ENCODE data around the gene PSMD11.

Gene PSMD11

GRCh38 chr17:32453370-32453769 is 9.1 kb downstream of the PSMD11 start:
- Histone ChIP-seq H3K9ac (ENCODE audit: low read length) (no peak overlapping the region), H3K36me3 (ENCODE audit: insufficient read depth, low read length) (peaks cover 96% of the 10 kb centered on the region), H3K9me3 (ENCODE audit: low read length) (no peaks in the 10 kb centered on the region), H3K4me2 (ENCODE audit: low read length) (no peak overlapping the region), H3F3A (ENCODE audit: insufficient read depth, low read length) (no peaks in the 10 kb centered on the region), H3K79me2 (ENCODE audit: insufficient read depth, low read length) (peaks cover 39% of the 10 kb centered on the region), H4K20me1 (ENCODE audit: insufficient read depth, low read length) (0 out of 2 replicates have a peak, but pooled peaks cover 3% of the 10 kb centered on the region), H3K4me3 (ENCODE audit: low read depth, low read length, poor library complexity, severe bottlenecking) (no peak overlapping the region), H3K27me3 (ENCODE audit: insufficient read depth, low read length) (no peaks in the 10 kb centered on the region), H3K4me1 (ENCODE audit: insufficient read depth, low read length, severe bottlenecking) (no peaks in the 10 kb centered on the region), H2AFZ (ENCODE audit: low read length) (no peak overlapping the region), H3K27ac (ENCODE audit: low read depth, low read length, poor library complexity, severe bottlenecking) (no peak overlapping the region), H3K9me2 (ENCODE audit: low read depth, low read length) (no peaks in the 10 kb centered on the region)
- TF ChIP-seq CTCF (IDR thresholded peaks at IDR 0.05; ENCODE audit: low read length) = no peak

GRCh38 chr17:32458371-32458770 is 14.1 kb downstream of the PSMD11 start:
- H3K9ac ChIP-seq (ENCODE audit: low read length) = no peak overlapping the region
- H3K4me2 ChIP-seq (ENCODE audit: low read length) = no peak overlapping the region
- no peak overlapping the region for H3K27ac ChIP-seq (ENCODE audit: low read depth, low read length, poor library complexity, severe bottlenecking)
- no peaks in the 10 kb centered on the region for H3K4me1 ChIP-seq (ENCODE audit: insufficient read depth, low read length, severe bottlenecking)
- no peaks in the 10 kb centered on the region for H3F3A ChIP-seq (ENCODE audit: insufficient read depth, low read length)
- peaks cover 86% of the 10 kb centered on the region for H3K36me3 ChIP-seq (ENCODE audit: insufficient read depth, low read length)
- H3K79me2 ChIP-seq (ENCODE audit: insufficient read depth, low read length) = peaks cover 13% of the 10 kb centered on the region; the same call in 1 of the 2 replicates
- H3K27me3 ChIP-seq (ENCODE audit: insufficient read depth, low read length) = no peaks in the 10 kb centered on the region
- H3K9me2 ChIP-seq (ENCODE audit: low read depth, low read length) = no peaks in the 10 kb centered on the region
- TF ChIP-seq EZH2 (IDR thresholded peaks at IDR 0.05; ENCODE audit: borderline replicate concordance, low read length) (no peak), CTCF (IDR thresholded peaks at IDR 0.05; ENCODE audit: low read length) (no peak)
- H3K9me3 ChIP-seq (ENCODE audit: low read length) = no peaks in the 10 kb centered on the region
- no peaks in the 10 kb centered on the region for H4K20me1 ChIP-seq (ENCODE audit: insufficient read depth, low read length)
- H3K4me3 ChIP-seq (ENCODE audit: low read depth, low read length, poor library complexity, severe bottlenecking) = no peak overlapping the region
- H2AFZ ChIP-seq (ENCODE audit: low read length) = no peak overlapping the region

GRCh38 chr17:32460054-32460453 is 15.7 kb downstream of the PSMD11 start:
- Histone ChIP-seq H3K9ac (ENCODE audit: low read length) (no peak overlapping the region), H3K79me2 (ENCODE audit: insufficient read depth, low read length) (peaks cover 8% of the 10 kb centered on the region; the same call in 1 of the 2 replicates), H3K9me2 (ENCODE audit: low read depth, low read length) (no peaks in the 10 kb centered on the region), H3K4me2 (ENCODE audit: low read length) (no peak overlapping the region), H2AFZ (ENCODE audit: low read length) (no peak overlapping the region), H3K4me3 (ENCODE audit: low read depth, low read length, poor library complexity, severe bottlenecking) (no peak overlapping the region), H3K27ac (ENCODE audit: low read depth, low read length, poor library complexity, severe bottlenecking) (no peak overlapping the region), H4K20me1 (ENCODE audit: insufficient read depth, low read length) (no peaks in the 10 kb centered on the region), H3K4me1 (ENCODE audit: insufficient read depth, low read length, severe bottlenecking) (no peaks in the 10 kb centered on the region), H3K36me3 (ENCODE audit: insufficient read depth, low read length) (peaks cover 83% of the 10 kb centered on the region), H3K9me3 (ENCODE audit: low read length) (no peaks in the 10 kb centered on the region), H3K27me3 (ENCODE audit: insufficient read depth, low read length) (no peaks in the 10 kb centered on the region), H3F3A (ENCODE audit: insufficient read depth, low read length) (no peaks in the 10 kb centered on the region)
- TF ChIP-seq EZH2 (IDR thresholded peaks at IDR 0.05; ENCODE audit: borderline replicate concordance, low read length) (no peak), CTCF (IDR thresholded peaks at IDR 0.05; ENCODE audit: low read length) (no peak)

All from OCI-LY1 (cell line).